Neural cell (in vitro differentiated cells): Measurements from ENCODE around the gene MOBP. TPM values are rescaled to one million over a fixed set of nuclear protein-coding genes. Genes with fewer than 3 reads are reported as not detected.
"Not testable (repeated sequence)": the region's sequence is repeated elsewhere in the genome, so short reads cannot be mapped to it uniquely, and the experiment has no call there.

Source experiments
- H2AFZ ChIP-seq: fragments of 200-600, 300-800 bp; sonication (generic), shearing (Covaris generic); 2 replicates; pipeline ENCODE4 v1.6.0; 2014; ENCODE audit warnings: low read depth, mild to moderate bottlenecking, antibody characterized with exemption, low read length, moderate library complexity
- H3F3A ChIP-seq: fragments of 200-600 bp; shearing (Covaris generic); 2 replicates; pipeline ENCODE4 v1.6.1; 2016; ENCODE audit warnings: mild to moderate bottlenecking, moderate library complexity, mixed read lengths, antibody characterized with exemption, low read length; ENCODE audit not compliant: insufficient read depth, poor library complexity, severe bottlenecking
- H3K27ac ChIP-seq: fragments of 200-600, 300-800 bp; sonication (generic), shearing (Covaris generic); 2 replicates; pipeline ENCODE4 v1.5.1; 2014; ENCODE audit warnings: mild to moderate bottlenecking, low read length, moderate library complexity
- H3K27me3 ChIP-seq: fragments of 300-800, 200-600 bp; sonication (generic), shearing (Covaris generic); 2 replicates; pipeline ENCODE4 v1.6.0; 2014; ENCODE audit warnings: mild to moderate bottlenecking, low read depth, low read length, moderate library complexity; ENCODE audit not compliant: insufficient read depth
- H3K36me3 ChIP-seq: fragments of 300-800, 200-600 bp; sonication (generic), shearing (Covaris generic); 2 replicates; pipeline ENCODE4 v1.5.1; 2014; ENCODE audit warnings: mild to moderate bottlenecking, antibody characterized with exemption, low read length, moderate library complexity; ENCODE audit not compliant: insufficient read depth
- H3K4me2 ChIP-seq: fragments of 300-800, 200-600 bp; sonication (generic), shearing (Covaris generic); 2 replicates; pipeline ENCODE4 v1.6.0; 2014; ENCODE audit warnings: mild to moderate bottlenecking, low read length
- H3K4me3 ChIP-seq: fragments of 300-800, 200-600 bp; sonication (generic), shearing (Covaris generic); 2 replicates; pipeline ENCODE4 v1.5.1; 2014; ENCODE audit warnings: mild to moderate bottlenecking, low read length, moderate library complexity
- H3K79me2 ChIP-seq: fragments of 200-600 bp; shearing (Covaris generic); replicated peaks from 2 replicates; pipeline ENCODE4 v1.6.0; 2014; ENCODE audit warnings: mild to moderate bottlenecking, low read length, moderate library complexity; ENCODE audit not compliant: insufficient read depth
- H3K9ac ChIP-seq: fragments of 300-800, 200-600 bp; sonication (generic), shearing (Covaris generic); 2 replicates; pipeline ENCODE4 v1.6.1; 2016; ENCODE audit warnings: mild to moderate bottlenecking, low read length, mixed read lengths
- H3K9me2 ChIP-seq: fragments of 200-600 bp; shearing (Covaris generic); 2 replicates; pipeline ENCODE4 v1.6.1; 2016; ENCODE audit warnings: mild to moderate bottlenecking, low read length, mixed read lengths; ENCODE audit not compliant: insufficient read depth
- H3K9me3 ChIP-seq: fragments of 200-600, 300-800 bp; sonication (generic), shearing (Covaris generic); 2 replicates; pipeline ENCODE4 v1.6.1; 2016; ENCODE audit warnings: mild to moderate bottlenecking, mixed run types, low read length, moderate library complexity, mixed read lengths
- H4K20me1 ChIP-seq: fragments of 200-600 bp; shearing (Covaris generic); 2 replicates; pipeline ENCODE4 v1.6.1; 2016; ENCODE audit warnings: mild to moderate bottlenecking, mixed run types; ENCODE audit not compliant: insufficient read depth
- EP300 ChIP-seq: fragments of 450-650 bp; conservative IDR thresholded peaks from 2 replicates; pipeline ENCODE4 v1.6.1; 2014; ENCODE audit warnings: antibody characterized with exemption, mild to moderate bottlenecking, moderate library complexity; ENCODE audit not compliant: poor library complexity, severe bottlenecking
- EZH2 ChIP-seq: fragments of 200-600, 300-800 bp; shearing (Covaris generic), sonication (generic); IDR thresholded peaks from 2 replicates; pipeline ENCODE4 v1.6.1; 2014; ENCODE audit warnings: antibody characterized with exemption, low read length, borderline replicate concordance, mild to moderate bottlenecking; ENCODE audit not compliant: insufficient read depth, poor library complexity, severe bottlenecking
- MXI1 ChIP-seq: fragments of 450-650 bp; conservative IDR thresholded peaks from 2 replicates; pipeline ENCODE4 v1.6.1; 2014; ENCODE audit warnings: antibody characterized with exemption, mild to moderate bottlenecking; ENCODE audit not compliant: poor library complexity, severe bottlenecking
- POLR2AphosphoS5 ChIP-seq: IDR thresholded peaks from 2 replicates; pipeline ENCODE4 v1.6.1; 2012
- RAD21 ChIP-seq: fragments of 450-650 bp; conservative IDR thresholded peaks from 2 replicates; pipeline ENCODE4 v1.6.1; 2014; ENCODE audit warnings: antibody characterized with exemption, mild to moderate bottlenecking, moderate library complexity
- SMC3 ChIP-seq: fragments of 450-650 bp; conservative IDR thresholded peaks from 2 replicates; pipeline ENCODE4 v1.6.1; 2014; ENCODE audit warnings: antibody characterized with exemption, mild to moderate bottlenecking, moderate library complexity; ENCODE audit not compliant: poor library complexity
- TAF1 ChIP-seq: IDR thresholded peaks from 2 replicates; pipeline ENCODE4 v1.6.1; 2012; ENCODE audit warnings: low read depth
- polyA plus RNA-seq: library from polyadenylated mRNA; depleted of rRNA; stranded (reverse); fragments of >200 nt; gene quantifications from 2 replicates; pipeline ENCODE4 v1.2.3, GENCODE V29; 2014
- TF ChIP-seq, protein P1 (sequence below): IDR thresholded peaks from 2 replicates; pipeline ENCODE4 v1.6.1; 2012; ENCODE audit warnings: borderline replicate concordance
- TF ChIP-seq, protein P2 (sequence below): fragments of 450-650 bp; IDR thresholded peaks from 2 replicates; pipeline ENCODE4 v1.5.1; 2014; ENCODE audit warnings: antibody characterized with exemption, mild to moderate bottlenecking, moderate library complexity; ENCODE audit not compliant: poor library complexity, severe bottlenecking

Gene MOBP
- polyA plus RNA-seq, 1 donor from 2014 or later = not detected

DNA sequence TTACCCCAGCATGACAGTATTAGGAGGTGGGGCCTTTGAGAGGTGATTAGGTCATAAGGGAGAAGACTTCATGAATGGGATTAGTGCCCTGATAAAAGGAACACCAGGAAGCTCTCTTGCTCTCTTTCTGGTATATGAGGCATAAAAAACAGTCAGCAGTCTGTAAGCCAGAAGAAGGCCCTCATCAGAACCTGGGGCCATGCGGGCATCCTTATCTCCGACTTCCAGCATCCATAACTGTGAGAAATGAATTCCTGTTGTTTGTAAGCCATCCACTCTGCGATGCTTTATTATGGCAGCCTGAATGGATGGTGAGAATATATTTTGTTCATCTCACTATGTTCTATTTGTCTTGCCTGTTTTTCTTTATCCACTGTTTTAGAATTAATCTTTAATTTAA, 17.7 kb upstream of the MOBP start:
- Histone ChIP-seq H3K4me3 (no peak overlapping the region), H3K27ac (no peak overlapping the region), H3K79me2 (no peaks in the 10 kb centered on the region), H3K9ac (no peak overlapping the region), H3K36me3 (no peaks in the 10 kb centered on the region), H3K27me3 (no peaks in the 10 kb centered on the region), H3K4me2 (no peak overlapping the region), H2AFZ (no peak overlapping the region), H3K9me3 (no peaks in the 10 kb centered on the region), H3F3A (no peaks in the 10 kb centered on the region), H3K9me2 (no peaks in the 10 kb centered on the region), H4K20me1 (no peaks in the 10 kb centered on the region)
- TF ChIP-seq, protein P1, sequence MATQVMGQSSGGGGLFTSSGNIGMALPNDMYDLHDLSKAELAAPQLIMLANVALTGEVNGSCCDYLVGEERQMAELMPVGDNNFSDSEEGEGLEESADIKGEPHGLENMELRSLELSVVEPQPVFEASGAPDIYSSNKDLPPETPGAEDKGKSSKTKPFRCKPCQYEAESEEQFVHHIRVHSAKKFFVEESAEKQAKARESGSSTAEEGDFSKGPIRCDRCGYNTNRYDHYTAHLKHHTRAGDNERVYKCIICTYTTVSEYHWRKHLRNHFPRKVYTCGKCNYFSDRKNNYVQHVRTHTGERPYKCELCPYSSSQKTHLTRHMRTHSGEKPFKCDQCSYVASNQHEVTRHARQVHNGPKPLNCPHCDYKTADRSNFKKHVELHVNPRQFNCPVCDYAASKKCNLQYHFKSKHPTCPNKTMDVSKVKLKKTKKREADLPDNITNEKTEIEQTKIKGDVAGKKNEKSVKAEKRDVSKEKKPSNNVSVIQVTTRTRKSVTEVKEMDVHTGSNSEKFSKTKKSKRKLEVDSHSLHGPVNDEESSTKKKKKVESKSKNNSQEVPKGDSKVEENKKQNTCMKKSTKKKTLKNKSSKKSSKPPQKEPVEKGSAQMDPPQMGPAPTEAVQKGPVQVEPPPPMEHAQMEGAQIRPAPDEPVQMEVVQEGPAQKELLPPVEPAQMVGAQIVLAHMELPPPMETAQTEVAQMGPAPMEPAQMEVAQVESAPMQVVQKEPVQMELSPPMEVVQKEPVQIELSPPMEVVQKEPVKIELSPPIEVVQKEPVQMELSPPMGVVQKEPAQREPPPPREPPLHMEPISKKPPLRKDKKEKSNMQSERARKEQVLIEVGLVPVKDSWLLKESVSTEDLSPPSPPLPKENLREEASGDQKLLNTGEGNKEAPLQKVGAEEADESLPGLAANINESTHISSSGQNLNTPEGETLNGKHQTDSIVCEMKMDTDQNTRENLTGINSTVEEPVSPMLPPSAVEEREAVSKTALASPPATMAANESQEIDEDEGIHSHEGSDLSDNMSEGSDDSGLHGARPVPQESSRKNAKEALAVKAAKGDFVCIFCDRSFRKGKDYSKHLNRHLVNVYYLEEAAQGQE = no peak
- TF ChIP-seq POLR2AphosphoS5 (no peak), RAD21 (no peak), EZH2 (no peak), MXI1 (no peak), EP300 (no peak), SMC3 (no peak), TAF1 (no peak)
- TF ChIP-seq, protein P2, sequence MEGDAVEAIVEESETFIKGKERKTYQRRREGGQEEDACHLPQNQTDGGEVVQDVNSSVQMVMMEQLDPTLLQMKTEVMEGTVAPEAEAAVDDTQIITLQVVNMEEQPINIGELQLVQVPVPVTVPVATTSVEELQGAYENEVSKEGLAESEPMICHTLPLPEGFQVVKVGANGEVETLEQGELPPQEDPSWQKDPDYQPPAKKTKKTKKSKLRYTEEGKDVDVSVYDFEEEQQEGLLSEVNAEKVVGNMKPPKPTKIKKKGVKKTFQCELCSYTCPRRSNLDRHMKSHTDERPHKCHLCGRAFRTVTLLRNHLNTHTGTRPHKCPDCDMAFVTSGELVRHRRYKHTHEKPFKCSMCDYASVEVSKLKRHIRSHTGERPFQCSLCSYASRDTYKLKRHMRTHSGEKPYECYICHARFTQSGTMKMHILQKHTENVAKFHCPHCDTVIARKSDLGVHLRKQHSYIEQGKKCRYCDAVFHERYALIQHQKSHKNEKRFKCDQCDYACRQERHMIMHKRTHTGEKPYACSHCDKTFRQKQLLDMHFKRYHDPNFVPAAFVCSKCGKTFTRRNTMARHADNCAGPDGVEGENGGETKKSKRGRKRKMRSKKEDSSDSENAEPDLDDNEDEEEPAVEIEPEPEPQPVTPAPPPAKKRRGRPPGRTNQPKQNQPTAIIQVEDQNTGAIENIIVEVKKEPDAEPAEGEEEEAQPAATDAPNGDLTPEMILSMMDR = no peak

DNA sequence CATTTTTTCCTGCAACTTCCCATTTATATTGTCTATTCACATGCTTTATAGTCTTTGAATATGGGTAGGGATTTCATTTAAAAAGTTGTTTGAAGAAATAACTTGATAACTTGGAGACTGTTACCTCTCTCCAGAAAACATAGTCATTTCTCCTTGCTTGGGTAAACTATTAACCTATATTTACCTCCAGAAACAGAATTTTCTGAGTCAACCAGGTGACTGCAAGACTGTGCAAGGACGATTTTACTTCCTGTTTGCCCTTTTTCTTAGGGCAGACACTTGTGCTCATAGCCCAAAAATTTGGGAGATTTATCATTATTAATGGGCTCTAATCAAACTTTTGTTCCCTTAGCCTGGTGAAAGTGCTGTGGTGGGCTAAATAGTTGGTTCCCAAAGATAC, 14.3 kb upstream of the MOBP start:
- Histone ChIP-seq H3K27me3 (no peaks in the 10 kb centered on the region), H3K4me3 (no peak overlapping the region), H3K79me2 (no peaks in the 10 kb centered on the region), H3K36me3 (no peaks in the 10 kb centered on the region), H3K9ac (no peak overlapping the region), H4K20me1 (no peaks in the 10 kb centered on the region), H3F3A (no peaks in the 10 kb centered on the region), H2AFZ (no peak overlapping the region), H3K27ac (no peak overlapping the region), H3K9me2 (no peaks in the 10 kb centered on the region), H3K4me2 (no peak overlapping the region), H3K9me3 (no peaks in the 10 kb centered on the region)
- no peak for TF ChIP-seq EP300
- TF ChIP-seq POLR2AphosphoS5 = no peak
- TF ChIP-seq TAF1 = no peak

DNA sequence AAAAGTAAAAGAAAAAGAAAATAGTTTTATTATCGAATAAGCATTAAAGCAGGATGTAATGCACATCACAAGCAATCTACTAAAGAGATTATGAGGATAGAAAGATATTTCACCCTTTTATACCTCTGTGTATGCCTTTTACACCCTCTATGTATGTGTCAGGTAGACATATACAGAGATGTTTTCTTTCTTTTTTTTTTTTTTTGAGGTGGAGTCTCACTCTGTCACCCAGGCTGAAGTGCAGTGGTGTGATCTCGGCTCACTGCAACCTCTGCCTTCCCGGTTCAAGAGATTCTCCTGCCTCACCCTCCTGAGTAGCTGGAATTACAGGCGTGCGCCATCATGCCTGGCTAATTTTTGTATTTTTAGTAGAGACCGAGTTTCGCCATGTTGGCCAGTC, 13.6 kb upstream of the MOBP start:
- not testable (repeated sequence) for H3K36me3 ChIP-seq, H3K79me2 ChIP-seq, H3K27ac ChIP-seq, H3F3A ChIP-seq, H3K9me2 ChIP-seq, H4K20me1 ChIP-seq, H2AFZ ChIP-seq, H3K4me3 ChIP-seq, H3K9ac ChIP-seq, H3K9me3 ChIP-seq, H3K27me3 ChIP-seq, H3K4me2 ChIP-seq
